ENCODE results near the gene PALLD. TPM values are rescaled to one million over a fixed set of nuclear protein-coding genes. Genes with fewer than 3 reads are reported as not detected.

PALLD gene
- total RNA-seq, 1 experiment from 2014 or later, result 0.51 TPM

Other genes with a start within 250 kb of the PALLD start
- 0.06 TPM in 1 of 2 replicates, not detected in the other for gene DDX60, start 178.3 kb upstream of the PALLD start, total RNA-seq (2014; rRNA removed; shearing (Covaris generic))
- gene DDX60L, start 16.6 kb upstream of the PALLD start, total RNA-seq (2014; rRNA removed; shearing (Covaris generic)), result 0.12 TPM in 1 of 2 replicates, not detected in the other